ENCODE data around the gene GPR137C.

DNA sequence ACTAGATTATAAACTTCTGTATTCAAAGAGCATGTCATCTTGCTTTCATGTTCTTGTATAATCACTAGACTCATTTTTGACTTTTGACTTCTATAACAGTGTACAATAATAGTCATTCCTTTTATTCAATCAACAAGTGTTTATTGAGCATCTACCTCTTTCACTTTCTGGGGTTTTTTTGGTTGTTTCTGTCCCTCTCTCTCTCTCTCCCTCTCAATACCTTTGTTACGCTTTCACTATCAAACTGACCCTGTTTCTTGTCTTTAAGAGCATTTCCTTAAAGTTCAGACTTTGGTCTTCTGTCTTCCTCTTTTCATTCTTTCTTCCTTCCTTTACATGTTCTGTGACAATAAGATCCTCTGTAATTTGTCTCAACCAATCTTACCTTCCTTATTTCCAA lies 49.5 kb downstream of the GPR137C start:
- TF ChIP-seq POLR2A (IDR thresholded peaks at IDR 0.05): no peak
- TF ChIP-seq, protein P1, sequence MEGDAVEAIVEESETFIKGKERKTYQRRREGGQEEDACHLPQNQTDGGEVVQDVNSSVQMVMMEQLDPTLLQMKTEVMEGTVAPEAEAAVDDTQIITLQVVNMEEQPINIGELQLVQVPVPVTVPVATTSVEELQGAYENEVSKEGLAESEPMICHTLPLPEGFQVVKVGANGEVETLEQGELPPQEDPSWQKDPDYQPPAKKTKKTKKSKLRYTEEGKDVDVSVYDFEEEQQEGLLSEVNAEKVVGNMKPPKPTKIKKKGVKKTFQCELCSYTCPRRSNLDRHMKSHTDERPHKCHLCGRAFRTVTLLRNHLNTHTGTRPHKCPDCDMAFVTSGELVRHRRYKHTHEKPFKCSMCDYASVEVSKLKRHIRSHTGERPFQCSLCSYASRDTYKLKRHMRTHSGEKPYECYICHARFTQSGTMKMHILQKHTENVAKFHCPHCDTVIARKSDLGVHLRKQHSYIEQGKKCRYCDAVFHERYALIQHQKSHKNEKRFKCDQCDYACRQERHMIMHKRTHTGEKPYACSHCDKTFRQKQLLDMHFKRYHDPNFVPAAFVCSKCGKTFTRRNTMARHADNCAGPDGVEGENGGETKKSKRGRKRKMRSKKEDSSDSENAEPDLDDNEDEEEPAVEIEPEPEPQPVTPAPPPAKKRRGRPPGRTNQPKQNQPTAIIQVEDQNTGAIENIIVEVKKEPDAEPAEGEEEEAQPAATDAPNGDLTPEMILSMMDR (IDR thresholded peaks at IDR 0.05): no peak

Measured in right lobe of liver (tissue), 4 donors.